Effector memory CD8-positive, alpha-beta T cell (primary cell): ENCODE data around the gene CHN2.

Experiments
- ATAC-seq: fragments of 150-1000 bp; cut with Tn5 transposase; replicated peaks from 2 replicates; pipeline ENCODE4 v1.10.0; 2021; ENCODE audit warnings: mild to moderate bottlenecking, moderate library complexity
- DNase-seq, 3 experiments: peaks; one replicate each; pipeline ENCODE4 v3.0.0; 2021
- H3K27ac Mint-ChIP-seq, 2 donors: one replicate each; pipeline ENCODE4 v1.8.0; 2022; ENCODE audit warnings: mild to moderate bottlenecking in 2 of 2, mixed read lengths in 2 of 2, moderate library complexity in 2 of 2
- H3K27me3 Mint-ChIP-seq, 2 donors: one replicate each; pipeline ENCODE4 v1.8.0; 2022; ENCODE audit warnings: mixed read lengths in 2 of 2
- H3K36me3 Mint-ChIP-seq: one replicate; pipeline ENCODE4 v1.8.0; 2022; ENCODE audit warnings: mild to moderate bottlenecking, moderate library complexity, mixed read lengths; ENCODE audit not compliant: insufficient read depth
- H3K4me1 Mint-ChIP-seq, 2 donors: one replicate each; pipeline ENCODE4 v1.8.0; 2022; ENCODE audit warnings: low read depth in 2 of 2, mixed read lengths in 2 of 2
- H3K4me3 Mint-ChIP-seq, 2 donors: one replicate each; pipeline ENCODE4 v1.8.0; 2022; ENCODE audit warnings: mild to moderate bottlenecking in 2 of 2, mixed read lengths in 2 of 2, moderate library complexity in 2 of 2
- H3K9me3 Mint-ChIP-seq, 2 donors: one replicate each; pipeline ENCODE4 v1.8.0; 2022; ENCODE audit warnings: mixed read lengths in 2 of 2

The CHN2 gene

DNA sequence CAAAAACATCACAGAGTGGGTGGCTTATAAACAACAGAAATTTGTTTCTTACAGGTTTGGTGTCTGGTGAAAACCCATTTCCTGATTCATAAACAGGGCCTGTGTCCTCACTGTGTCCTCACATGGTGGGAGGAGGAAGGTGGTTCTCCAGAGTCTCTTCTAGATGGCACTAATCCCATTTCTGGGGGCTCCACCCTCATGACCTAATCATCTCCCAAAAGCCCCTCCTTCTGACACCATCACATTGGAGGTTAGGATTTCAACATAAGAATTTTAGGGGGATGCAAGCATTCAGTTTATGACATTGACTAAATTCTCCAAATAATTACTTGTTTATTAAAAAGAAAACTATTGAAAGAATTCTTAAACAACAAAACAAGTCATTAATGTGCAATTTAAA, 116.0 kb downstream of the CHN2 start:
- Mint-ChIP-seq H3K27ac (no peak overlapping the region), H3K36me3 (no peaks in the 10 kb centered on the region), H3K9me3 (no peaks in the 10 kb centered on the region), H3K27me3 (no peaks in the 10 kb centered on the region), H3K4me3 (no peak overlapping the region), H3K4me1 (peaks cover 0 to 15% of the 10 kb centered on the region in 2 donors)
- ATAC-seq: no peak
- no peak for DNase-seq

DNA sequence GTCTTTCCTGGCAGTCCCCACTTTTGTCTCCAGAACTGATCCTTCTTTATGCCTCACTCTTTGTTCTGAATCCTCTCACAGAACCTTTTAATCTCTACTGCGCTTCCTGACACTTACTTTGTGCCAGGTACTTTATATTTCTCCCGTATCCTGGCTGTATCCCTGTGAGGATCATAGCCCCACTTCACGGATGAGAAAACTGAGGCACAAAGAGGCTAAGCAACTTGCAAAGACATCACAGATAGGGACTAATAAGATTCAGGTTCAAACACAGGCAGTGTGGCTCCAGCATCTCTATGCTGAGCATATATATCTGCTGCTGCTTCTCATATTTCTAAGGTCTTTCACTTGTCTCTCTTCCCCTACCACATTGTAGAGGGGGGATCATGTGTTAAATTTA, 116.7 kb downstream of the CHN2 start:
- H3K4me1 Mint-ChIP-seq: peaks cover 0 to 9% of the 10 kb centered on the region in 2 donors
- no peak overlapping the region for H3K4me3 Mint-ChIP-seq
- H3K9me3 Mint-ChIP-seq: no peaks in the 10 kb centered on the region
- no peaks in the 10 kb centered on the region for H3K27me3 Mint-ChIP-seq
- no peaks in the 10 kb centered on the region for H3K36me3 Mint-ChIP-seq
- ATAC-seq: no peak
- no peak for DNase-seq
- H3K27ac Mint-ChIP-seq: no peak overlapping the region

DNA sequence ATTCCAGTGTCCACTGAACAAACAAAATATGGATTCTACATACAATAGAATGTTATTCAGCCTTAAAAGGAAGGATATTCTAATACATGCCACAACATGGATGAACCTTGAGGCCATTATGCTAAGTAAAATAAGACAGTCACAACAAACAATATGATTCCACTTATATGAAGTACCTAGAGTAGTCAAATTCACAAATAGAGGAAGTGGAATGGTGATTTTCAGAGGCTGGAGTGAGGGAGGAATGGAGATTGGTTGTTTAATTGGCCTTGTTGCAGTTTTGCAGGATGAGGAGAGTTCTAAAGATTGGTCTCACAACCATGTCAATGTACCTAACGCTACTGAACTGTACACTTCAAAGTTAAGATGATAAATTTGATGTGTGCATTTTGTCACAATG, 119.6 kb downstream of the CHN2 start:
- Mint-ChIP-seq H3K4me3 (no peak overlapping the region), H3K27me3 (no peaks in the 10 kb centered on the region), H3K9me3 (no peaks in the 10 kb centered on the region), H3K4me1 (peaks cover 17 to 27% of the 10 kb centered on the region in 2 donors), H3K27ac (peak overlapping the region in 1 of 2 donors; percentile 4), H3K36me3 (peaks cover 2% of the 10 kb centered on the region)
- ATAC-seq: no peak
- no peak for DNase-seq

DNA sequence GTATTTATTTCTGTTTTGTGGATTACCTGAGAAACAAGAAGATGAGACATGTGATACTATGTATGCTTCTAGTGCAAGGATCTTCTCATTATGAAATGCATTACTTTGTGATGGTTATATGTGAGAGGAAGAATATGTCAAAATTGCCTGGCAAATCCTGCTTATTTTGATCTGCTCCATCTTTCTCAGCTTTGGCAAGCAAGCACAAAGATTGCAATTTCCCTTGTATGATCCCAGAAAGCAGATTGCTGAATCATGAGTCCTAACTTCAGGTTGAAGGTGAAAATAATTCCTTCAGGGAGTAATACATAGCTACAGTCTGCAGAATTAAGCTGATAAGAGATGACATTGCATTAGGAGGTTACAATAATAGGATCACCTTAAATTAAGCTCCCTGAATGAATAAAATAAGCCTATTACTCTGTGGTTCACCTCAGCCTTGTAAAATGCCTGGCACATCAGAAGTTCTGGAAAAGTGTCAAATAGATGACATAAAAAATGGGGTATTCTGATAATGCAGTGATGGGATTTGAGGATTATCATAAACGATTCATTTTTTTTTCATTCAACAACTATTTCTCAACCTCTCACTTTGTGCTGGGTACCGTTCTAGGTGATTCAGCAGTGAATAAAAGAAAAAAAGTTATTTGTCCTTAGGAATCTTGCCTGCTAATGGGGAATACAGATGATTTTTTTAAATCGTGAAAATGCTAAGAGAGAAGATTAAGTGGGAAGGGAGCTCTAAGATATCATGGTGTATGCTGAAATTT, 120.7 kb downstream of the CHN2 start:
- DNase-seq (no peak), ATAC-seq (no peak)
- Mint-ChIP-seq H3K36me3 (peaks cover 2% of the 10 kb centered on the region), H3K4me1 (peaks cover 22 to 32% of the 10 kb centered on the region in 2 donors), H3K27ac (no peak overlapping the region), H3K4me3 (no peak overlapping the region), H3K9me3 (no peaks in the 10 kb centered on the region), H3K27me3 (no peaks in the 10 kb centered on the region)

DNA sequence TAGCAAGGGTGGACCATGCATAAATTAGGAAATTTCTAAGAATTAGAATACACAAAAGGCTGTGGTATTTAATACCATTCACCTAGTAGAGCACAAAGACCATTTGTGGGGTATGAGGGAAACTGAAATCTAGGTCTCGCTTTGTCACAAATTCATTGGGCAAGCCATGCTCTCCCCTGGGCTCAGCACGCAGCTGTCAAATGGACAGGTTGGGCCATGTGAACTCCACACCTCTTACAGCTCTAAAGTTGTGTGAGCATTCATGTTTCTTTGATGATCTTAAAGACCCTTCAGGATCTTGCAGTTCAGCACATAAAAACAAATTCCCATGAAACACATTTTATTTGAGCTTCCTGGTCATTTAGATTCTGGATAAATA, 121.3 kb downstream of the CHN2 start:
- Mint-ChIP-seq H3K4me1 (peaks cover 25 to 37% of the 10 kb centered on the region in 2 donors), H3K9me3 (no peaks in the 10 kb centered on the region), H3K27ac (no peak overlapping the region), H3K4me3 (no peak overlapping the region), H3K27me3 (no peaks in the 10 kb centered on the region), H3K36me3 (peaks cover 2% of the 10 kb centered on the region)
- ATAC-seq: no peak
- no peak for DNase-seq

DNA sequence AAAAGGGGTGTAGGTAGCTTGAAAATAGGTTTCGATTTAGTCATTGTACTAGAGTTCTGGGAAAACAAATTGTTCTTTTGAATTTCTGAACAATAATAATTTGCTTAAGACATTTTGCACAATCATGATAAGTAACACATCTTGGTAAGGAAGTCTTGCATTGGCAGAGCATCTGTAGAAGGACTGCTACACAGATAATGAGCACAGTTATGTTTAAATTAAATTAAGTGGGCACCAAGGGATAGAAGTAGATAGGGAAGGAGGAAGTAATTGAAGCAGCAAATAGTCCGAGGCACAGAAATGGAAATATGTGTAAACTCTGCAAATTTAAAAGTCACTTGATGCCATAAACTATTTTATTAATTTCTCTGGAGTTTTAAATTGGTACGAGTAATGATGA, 122.4 kb downstream of the CHN2 start:
- Mint-ChIP-seq H3K27ac (peak overlapping the region in 1 of 2 donors; percentile 51), H3K4me3 (no peak overlapping the region), H3K4me1 (peaks cover 25 to 36% of the 10 kb centered on the region in 2 donors), H3K36me3 (peaks cover 2% of the 10 kb centered on the region), H3K27me3 (no peaks in the 10 kb centered on the region), H3K9me3 (no peaks in the 10 kb centered on the region)
- ATAC-seq: no peak
- DNase-seq: no peak

DNA sequence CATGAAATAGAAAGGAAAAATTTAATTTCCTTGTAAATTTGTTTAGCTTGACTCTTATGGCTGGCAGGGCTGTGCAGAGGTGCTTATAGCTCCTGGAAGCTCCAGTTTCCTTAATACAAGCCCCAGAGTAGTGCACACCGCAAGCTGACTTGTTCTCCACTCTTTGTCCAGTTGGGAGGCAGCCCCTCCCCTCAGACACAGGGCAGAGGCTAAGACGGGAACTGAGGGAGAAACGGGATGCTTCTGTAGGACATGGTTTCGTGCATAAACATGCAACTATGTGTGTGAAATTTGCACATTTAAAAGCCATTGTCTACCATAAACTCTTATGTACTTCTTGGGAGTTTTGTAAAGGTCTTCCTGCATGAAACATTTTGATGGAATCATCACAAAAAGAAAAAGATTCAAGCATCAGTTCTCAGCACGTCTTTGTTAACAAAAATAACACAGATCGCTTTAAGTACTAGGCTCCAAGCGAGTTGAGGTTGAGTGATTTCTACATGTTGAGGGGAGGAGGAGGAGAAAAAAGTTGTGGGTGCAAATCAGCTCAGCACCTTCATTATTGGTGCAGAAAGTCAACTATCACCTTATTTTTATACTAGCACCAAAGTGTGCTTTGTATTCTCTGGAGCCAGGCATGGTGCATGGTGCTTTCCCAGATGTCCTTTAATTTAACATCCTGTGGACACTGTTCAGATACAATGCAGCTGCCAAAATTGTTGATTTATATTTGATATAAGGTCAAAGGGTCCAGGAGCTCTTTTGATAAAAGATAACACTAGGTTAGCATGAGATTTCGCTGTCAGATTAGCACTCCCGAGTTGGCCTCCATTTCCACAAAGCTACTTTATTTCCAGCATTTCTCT, 124.5 kb downstream of the CHN2 start:
- DNase-seq (no peak), ATAC-seq (no peak)
- H3K36me3 Mint-ChIP-seq: peaks cover 5% of the 10 kb centered on the region
- no peaks in the 10 kb centered on the region for H3K27me3 Mint-ChIP-seq
- H3K9me3 Mint-ChIP-seq: no peaks in the 10 kb centered on the region
- peaks cover 25 to 40% of the 10 kb centered on the region in 2 donors for H3K4me1 Mint-ChIP-seq
- H3K4me3 Mint-ChIP-seq: no peak overlapping the region
- H3K27ac Mint-ChIP-seq: peak overlapping the region in 1 of 2 donors; percentile 2

DNA sequence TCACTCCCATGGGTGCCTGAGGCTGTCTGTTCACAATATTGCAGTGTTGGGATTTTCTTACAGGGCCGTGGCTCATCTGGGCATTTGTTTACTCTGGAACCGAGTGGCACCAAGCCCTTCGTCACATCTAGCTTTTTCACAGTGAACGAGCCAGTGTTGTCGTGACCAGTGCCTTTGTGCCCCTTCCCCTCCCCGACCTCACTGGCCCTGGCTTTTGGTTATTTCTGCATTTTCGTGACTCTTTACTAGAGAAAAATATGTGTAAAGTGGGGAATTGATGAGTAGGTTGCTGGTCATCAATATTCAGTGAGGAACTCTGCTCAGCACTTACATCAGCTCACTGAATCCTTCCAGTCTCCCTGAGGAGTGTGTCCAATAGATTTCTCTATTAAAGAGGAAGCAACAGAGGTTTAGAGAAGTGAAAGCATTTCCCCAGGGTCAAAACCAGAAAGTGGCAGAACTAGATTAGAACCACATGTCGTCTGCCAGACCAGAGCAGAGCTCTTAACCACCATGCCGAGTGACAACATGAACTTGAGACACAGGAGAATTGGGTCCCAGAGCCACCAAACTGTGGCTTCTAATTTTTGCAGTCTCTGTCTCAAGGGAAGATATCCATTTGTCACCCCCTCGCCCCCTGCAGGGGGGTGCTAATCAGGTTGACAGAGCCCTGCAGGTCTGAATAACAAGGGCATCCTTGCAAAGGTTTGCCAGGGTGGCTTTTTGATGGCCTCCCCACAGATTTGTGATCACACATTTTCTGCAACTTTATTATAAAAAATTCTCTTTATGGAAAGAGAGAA, 125.3 kb downstream of the CHN2 start:
- H3K27me3 Mint-ChIP-seq: no peaks in the 10 kb centered on the region
- no peaks in the 10 kb centered on the region for H3K9me3 Mint-ChIP-seq
- H3K36me3 Mint-ChIP-seq: peaks cover 5% of the 10 kb centered on the region
- peak; percentile 45 for ATAC-seq
- H3K4me3 Mint-ChIP-seq: no peak overlapping the region
- H3K27ac Mint-ChIP-seq: no peak overlapping the region
- peaks cover 25 to 36% of the 10 kb centered on the region in 2 donors for H3K4me1 Mint-ChIP-seq
- no peak for DNase-seq

DNA sequence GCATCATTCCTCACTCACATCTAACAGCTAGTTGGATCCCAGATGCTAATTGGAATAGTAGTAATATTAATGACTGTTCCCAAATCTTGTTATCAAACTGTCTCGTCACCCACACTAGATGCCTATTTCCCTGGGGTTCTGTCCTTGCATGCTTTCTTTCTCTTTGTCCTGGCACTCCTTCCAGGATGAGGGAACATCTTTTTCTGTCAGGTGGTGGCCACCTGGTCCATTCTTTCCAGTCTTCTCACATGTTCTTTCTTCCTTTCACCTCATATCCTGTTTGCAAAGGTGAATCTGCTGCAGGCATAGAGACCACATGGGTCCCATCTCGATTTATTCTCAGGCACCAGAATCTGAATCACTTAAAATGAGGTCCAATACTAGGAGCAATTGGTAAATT, 126.0 kb downstream of the CHN2 start:
- no peaks in the 10 kb centered on the region for H3K9me3 Mint-ChIP-seq
- H3K36me3 Mint-ChIP-seq: peaks cover 5% of the 10 kb centered on the region
- no peaks in the 10 kb centered on the region for H3K27me3 Mint-ChIP-seq
- H3K4me1 Mint-ChIP-seq: peaks cover 25 to 36% of the 10 kb centered on the region in 2 donors
- no peak overlapping the region for H3K4me3 Mint-ChIP-seq
- ATAC-seq (no peak), DNase-seq (no peak)
- no peak overlapping the region for H3K27ac Mint-ChIP-seq

DNA sequence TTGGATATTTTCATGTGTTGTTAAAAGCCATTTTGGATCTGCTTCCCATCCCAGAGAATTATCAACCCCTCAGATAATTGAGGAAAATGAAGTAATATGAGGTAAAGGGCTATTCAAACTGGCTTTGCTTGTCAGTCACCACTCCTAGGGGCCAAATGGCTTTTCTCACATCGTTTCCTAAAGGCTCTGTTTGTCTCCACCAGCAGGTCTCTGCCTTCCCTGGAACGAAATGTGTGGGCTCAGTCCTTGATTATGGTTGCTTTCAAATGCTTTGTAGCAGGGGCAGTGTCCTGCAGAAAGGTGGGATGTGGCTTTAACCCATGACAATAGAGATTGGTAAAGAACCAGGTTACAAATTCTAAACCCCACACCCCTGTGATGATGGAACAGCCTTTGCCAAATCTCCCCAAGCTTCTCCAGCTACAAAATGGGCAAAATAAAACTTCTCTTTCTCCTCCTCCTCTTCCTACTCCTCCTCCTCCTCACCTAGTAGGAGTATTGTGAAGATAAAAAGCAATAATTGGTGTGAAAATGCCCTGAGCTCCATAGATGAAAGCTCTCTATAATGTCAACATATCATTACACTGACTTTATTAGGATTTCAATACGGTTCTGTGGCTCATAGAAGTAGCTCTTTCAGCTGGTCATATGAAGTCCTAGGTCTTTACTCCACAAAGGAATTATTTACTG, 127.6 kb downstream of the CHN2 start:
- H3K4me3 Mint-ChIP-seq: no peak overlapping the region
- no peak for DNase-seq
- no peaks in the 10 kb centered on the region for H3K9me3 Mint-ChIP-seq
- H3K27ac Mint-ChIP-seq: no peak overlapping the region
- ATAC-seq: no peak
- no peaks in the 10 kb centered on the region for H3K27me3 Mint-ChIP-seq
- peaks cover 23 to 28% of the 10 kb centered on the region in 2 donors for H3K4me1 Mint-ChIP-seq
- H3K36me3 Mint-ChIP-seq: peaks cover 5% of the 10 kb centered on the region

DNA sequence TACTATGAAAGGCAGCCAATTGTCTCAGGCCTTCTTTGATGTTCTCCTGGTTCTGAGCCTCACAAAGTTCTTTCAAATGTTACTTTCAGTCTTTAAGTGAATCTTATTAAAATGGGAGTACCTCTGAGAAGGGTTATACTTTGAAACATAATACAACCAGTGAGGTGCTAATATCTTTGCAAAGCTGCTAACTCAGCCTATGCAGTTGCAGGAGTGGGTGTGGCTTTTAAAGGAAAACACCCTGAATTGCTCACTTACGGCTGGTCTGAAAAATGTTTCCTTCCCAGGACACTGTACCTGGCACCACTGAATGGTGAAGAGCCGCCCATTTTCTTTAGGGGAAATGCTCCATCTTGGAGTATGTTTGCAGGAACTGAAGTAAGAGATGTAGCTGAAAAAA, 130.9 kb downstream of the CHN2 start:
- no peak for ATAC-seq

DNA sequence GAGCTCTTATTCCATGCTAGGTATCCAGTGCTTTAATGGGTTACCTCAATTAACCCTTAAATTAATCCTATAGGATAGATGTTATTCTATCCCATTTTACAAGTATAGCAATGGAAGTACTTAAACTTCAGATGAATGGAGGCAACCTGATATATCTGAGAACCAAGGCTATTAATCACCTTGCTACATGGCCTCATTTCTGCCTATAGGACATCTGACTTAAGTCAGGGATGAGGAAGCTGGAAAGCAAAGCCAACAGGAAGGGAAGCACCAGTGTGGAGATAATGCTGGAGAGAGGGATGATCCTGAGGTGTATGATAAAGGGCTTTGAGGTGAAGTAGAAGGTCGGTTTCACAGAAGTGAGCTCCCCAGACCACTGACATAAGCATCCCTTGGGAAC, 132.3 kb downstream of the CHN2 start:
- H3K4me3 Mint-ChIP-seq: no peak overlapping the region
- DNase-seq (no peak), ATAC-seq (no peak)
- H3K27ac Mint-ChIP-seq: no peak overlapping the region
- peaks cover 3% of the 10 kb centered on the region for H3K36me3 Mint-ChIP-seq
- no peaks in the 10 kb centered on the region for H3K27me3 Mint-ChIP-seq
- no peaks in the 10 kb centered on the region for H3K9me3 Mint-ChIP-seq
- H3K4me1 Mint-ChIP-seq: peaks cover 5 to 11% of the 10 kb centered on the region in 2 donors

More for the DNA sequence above, 130.9 kb downstream of the CHN2 start:
- no peaks in the 10 kb centered on the region for H3K9me3 Mint-ChIP-seq
- peaks cover 5 to 15% of the 10 kb centered on the region in 2 donors for H3K4me1 Mint-ChIP-seq
- H3K4me3 Mint-ChIP-seq: no peak overlapping the region
- no peaks in the 10 kb centered on the region for H3K27me3 Mint-ChIP-seq
- no peak for DNase-seq
- no peak overlapping the region for H3K27ac Mint-ChIP-seq
- H3K36me3 Mint-ChIP-seq: peaks cover 3% of the 10 kb centered on the region

DNA sequence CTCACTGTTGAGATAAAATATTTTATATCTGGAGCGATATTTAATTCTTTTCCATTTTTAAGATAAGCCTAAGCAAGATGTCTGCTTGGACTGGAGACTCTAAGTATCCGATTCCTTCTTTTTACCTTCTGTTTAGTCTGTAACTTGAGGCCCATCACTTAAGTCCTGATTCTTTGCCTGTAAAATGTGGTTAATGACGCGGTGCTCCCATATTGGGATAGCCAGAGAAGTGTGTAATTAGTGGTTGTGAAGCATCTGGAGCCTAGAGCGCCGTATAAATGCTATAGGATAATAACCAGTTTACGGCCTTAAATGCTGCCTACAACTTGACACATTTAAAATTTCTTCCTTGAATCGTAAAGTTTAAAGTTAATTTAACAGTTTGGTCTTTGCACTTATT, 132.9 kb downstream of the CHN2 start:
- no peak for DNase-seq
- Mint-ChIP-seq H3K4me3 (no peak overlapping the region), H3K36me3 (peaks cover 3% of the 10 kb centered on the region), H3K27ac (no peak overlapping the region), H3K27me3 (no peaks in the 10 kb centered on the region), H3K9me3 (no peaks in the 10 kb centered on the region), H3K4me1 (peaks cover 5 to 8% of the 10 kb centered on the region in 2 donors)
- no peak for ATAC-seq
